Esophagus muscularis mucosa (tissue), 4 donors: ENCODE measurements around the gene PRKN. TPM values are rescaled to one million over a fixed set of nuclear protein-coding genes. Genes with fewer than 3 reads are reported as not detected.

Experiments
- DNase-seq: peaks from one replicate; pipeline ENCODE4 v3.0.0-alpha.2; 2017; ENCODE audit errors: extremely low spot score
- H3K27ac ChIP-seq, 4 donors: fragments of 200-600 bp; sonication (generic); replicated peaks in 1 of 4; 1 replicate in 3 of 4; 2 replicates in 1 of 4; pipeline ENCODE4 v1.5.1; 2016 to 2019; ENCODE audit warnings: mild to moderate bottlenecking in 1 of 4
- H3K27me3 ChIP-seq, 4 donors: fragments of 200-600 bp; sonication (generic); one replicate each; pipeline versions ENCODE4 v1.5.1 to v1.6.0; 2016 to 2019
- H3K36me3 ChIP-seq, 4 donors: fragments of 200-600 bp; sonication (generic); one replicate each; pipeline ENCODE4 v1.5.1; 2016 to 2019
- H3K4me1 ChIP-seq, 4 donors: fragments of 200-600 bp; sonication (generic); one replicate each; pipeline ENCODE4 v1.5.1; 2016 to 2019
- H3K4me3 ChIP-seq, 4 donors: fragments of 200-600 bp; sonication (generic); 1 replicate in 2 of 4; 2 replicates in 2 of 4; pipeline ENCODE4 v1.5.1; 2016 to 2019; ENCODE audit warnings: mild to moderate bottlenecking in 4 of 4, moderate library complexity in 1 of 4
- H3K9me3 ChIP-seq, 4 donors: fragments of 200-600 bp; sonication (generic); 1 replicate in 3 of 4; 2 replicates in 1 of 4; pipeline ENCODE4 v1.5.1; 2016 to 2019
- CTCF ChIP-seq, 3 experiments: fragments of 200-600 bp in 2 of 3; fragments of 450-650 bp in 1 of 3; sonication (generic) in 2 of 3; IDR thresholded peaks; one replicate each; pipeline ENCODE4 v1.5.1; 2017 to 2019; ENCODE audit warnings: antibody characterized with exemption in 3 of 3, mild to moderate bottlenecking in 2 of 3, moderate library complexity in 1 of 3
- EP300 ChIP-seq: sonication (generic); formaldehyde crosslinking; IDR thresholded peaks from one replicate; pipeline ENCODE4 v1.6.1; 2017; ENCODE audit warnings: antibody characterized with exemption
- POLR2A ChIP-seq: fragments of 450-650 bp; IDR thresholded peaks from one replicate; pipeline ENCODE4 v1.6.1; 2017; ENCODE audit warnings: antibody characterized with exemption, moderate library complexity, mild to moderate bottlenecking, low read depth
- POLR2AphosphoS5 ChIP-seq, 2 donors: sonication (generic); formaldehyde crosslinking; IDR thresholded peaks; one replicate each; pipeline ENCODE4 v1.6.1; 2017; ENCODE audit warnings: antibody characterized with exemption in 2 of 2
- WGBS: methylation state at CpG from one replicate; pipeline ENCODE4 v1.1.5; 2018; 5-methylcytosine and 5-hydroxymethylcytosine counted together
- intact Hi-C: fragments of 100-400 bp; cut with DNase I; formaldehyde crosslinking; loops from one replicate; pipeline ENCODE4 v1.15.1; 2023
- total RNA-seq, 4 donors: library from RNA; depleted of rRNA; stranded (reverse); fragments of >200 nt; gene quantifications; one replicate each; pipeline versions ENCODE4 v1.1.0 to v1.2.1, GENCODE V29; 2016

PRKN gene
- total RNA-seq, 4 donors from 2014 or later, result 9.6 to 14.5 (median 10.8) TPM

DNA sequence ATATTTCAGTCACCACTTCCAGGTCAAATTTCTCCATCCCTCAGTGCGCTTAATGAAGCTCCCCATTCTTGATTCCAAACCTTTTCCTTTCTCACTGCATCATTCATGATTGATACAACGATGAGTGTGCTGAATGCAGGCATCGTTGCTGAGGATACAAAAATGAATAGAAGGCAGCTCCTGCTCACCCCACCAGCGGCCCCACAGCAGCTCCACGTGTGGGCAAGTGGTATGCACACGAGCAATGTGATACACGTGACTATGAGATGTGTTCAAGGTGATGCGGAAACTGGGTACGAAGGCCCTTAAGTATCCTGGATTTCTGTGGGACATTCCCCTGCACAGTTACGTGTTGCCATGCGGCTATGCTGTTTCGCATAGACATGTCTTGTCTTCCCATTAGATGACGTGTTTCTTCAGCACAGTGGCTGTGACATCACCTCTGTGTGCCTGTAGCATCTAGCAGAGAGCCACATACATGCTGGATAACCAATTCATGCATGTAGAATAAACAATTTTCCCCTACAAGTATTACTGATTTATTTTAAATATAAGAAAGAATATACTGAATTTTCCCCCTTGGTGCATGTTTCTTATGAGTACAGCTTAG is 1193.2 kb downstream of the PRKN start:
- intact Hi-C loops, result no loop called here
- Histone ChIP-seq H3K4me3 (no peak overlapping the region), H3K4me1 (no peaks in the 10 kb centered on the region), H3K9me3 (no peaks in the 10 kb centered on the region), H3K27ac (no peak overlapping the region), H3K27me3 (no peaks in the 10 kb centered on the region), H3K36me3 (no peaks in the 10 kb centered on the region)
- no peak for DNase-seq
- 89% methylated on average over 13 of the region's 13 CpGs for WGBS
- no peak for TF ChIP-seq POLR2AphosphoS5 (IDR thresholded peaks at IDR 0.05)
- TF ChIP-seq EP300, result no peak
- no peak for TF ChIP-seq POLR2A
- no peak for TF ChIP-seq CTCF (IDR thresholded peaks at IDR 0.05)

DNA sequence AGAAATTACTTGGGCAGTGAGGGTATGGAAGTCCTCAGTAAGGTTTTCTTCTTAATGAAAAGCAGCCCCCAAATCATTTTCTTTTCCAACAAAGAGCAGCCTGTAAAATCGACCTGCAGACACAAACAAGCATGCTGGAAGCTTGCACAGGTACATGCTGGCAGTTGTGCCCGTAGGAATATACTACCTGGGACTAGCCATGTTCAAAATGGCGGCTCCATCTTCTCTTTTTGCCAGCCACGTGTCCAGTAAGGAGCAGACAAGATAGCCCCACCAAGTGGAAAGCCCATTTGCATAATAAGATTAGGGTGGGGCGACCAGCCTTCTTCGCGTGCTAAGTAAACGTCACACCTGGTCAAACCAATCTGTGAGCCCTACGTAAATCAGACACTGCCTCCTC is 1194.3 kb downstream of the PRKN start:
- no peak for DNase-seq
- Histone ChIP-seq H3K27ac (no peak overlapping the region), H3K9me3 (no peaks in the 10 kb centered on the region), H3K36me3 (no peaks in the 10 kb centered on the region), H3K27me3 (no peaks in the 10 kb centered on the region), H3K4me3 (no peak overlapping the region), H3K4me1 (no peaks in the 10 kb centered on the region)
- no peak for TF ChIP-seq POLR2AphosphoS5 (IDR thresholded peaks at IDR 0.05)
- TF ChIP-seq CTCF (IDR thresholded peaks at IDR 0.05), result no peak
- no peak for TF ChIP-seq EP300
- TF ChIP-seq POLR2A, result no peak
- 89% methylated on average over 9 of the region's 9 CpGs for WGBS
- intact Hi-C loops, result no loop called here

- intact Hi-C loops, result no loop called here
- no peak overlapping the region for H3K4me3 ChIP-seq
- H3K36me3 ChIP-seq, result no peaks in the 10 kb centered on the region
- H3K27me3 ChIP-seq, result no peaks in the 10 kb centered on the region
- H3K4me1 ChIP-seq, result no peaks in the 10 kb centered on the region
- 98% methylated on average over 6 of the region's 6 CpGs for WGBS
- no peak for TF ChIP-seq POLR2AphosphoS5 (IDR thresholded peaks at IDR 0.05)
- no peak for TF ChIP-seq EP300
- TF ChIP-seq POLR2A, result no peak
- TF ChIP-seq CTCF (IDR thresholded peaks at IDR 0.05), result no peak
- H3K27ac ChIP-seq, result no peak overlapping the region
- DNase-seq, result no peak
- no peaks in the 10 kb centered on the region for H3K9me3 ChIP-seq
Measured at GRCh38 chr6:161532536-161532935, 1195.0 kb downstream of the PRKN start.

GRCh38 chr6:161526794-161527193 is 1200.8 kb downstream of the PRKN start:
- TF ChIP-seq EP300 (no peak), POLR2A (no peak), POLR2AphosphoS5 (IDR thresholded peaks at IDR 0.05) (no peak), CTCF (IDR thresholded peaks at IDR 0.05) (no peak)
- 96% methylated on average over 1 of the region's 1 CpG for WGBS

DNA sequence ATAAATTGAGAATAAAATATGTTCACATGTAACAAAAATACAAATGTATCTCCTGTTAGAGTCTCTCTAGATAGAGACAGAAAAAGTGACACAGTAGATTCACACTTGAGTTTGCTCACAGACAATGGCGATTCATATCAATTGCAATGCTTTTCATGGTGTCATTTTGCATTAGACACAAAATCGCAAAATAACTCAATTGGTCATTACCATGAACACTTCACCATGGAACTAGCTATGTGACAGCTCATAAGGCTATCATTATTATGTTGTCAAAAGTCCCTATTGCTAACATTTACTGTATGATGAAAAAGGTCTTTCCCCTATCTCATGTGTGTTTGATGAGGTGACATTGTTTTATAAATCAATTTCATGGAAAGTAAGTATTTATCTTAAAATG is 1204.2 kb downstream of the PRKN start:
- intact Hi-C loops, result no loop called here
- no peak overlapping the region for H3K4me3 ChIP-seq
- TF ChIP-seq EP300 (no peak), POLR2AphosphoS5 (IDR thresholded peaks at IDR 0.05) (no peak), POLR2A (no peak), CTCF (IDR thresholded peaks at IDR 0.05) (no peak)
- no peak for DNase-seq
- 88% methylated on average over 2 of the region's 2 CpGs for WGBS
- H3K9me3 ChIP-seq, result peaks cover 0 to 8% (median 0%) of the 10 kb centered on the region in 4 donors
- H3K36me3 ChIP-seq, result no peaks in the 10 kb centered on the region
- H3K27ac ChIP-seq, result no peak overlapping the region
- H3K27me3 ChIP-seq, result no peaks in the 10 kb centered on the region
- H3K4me1 ChIP-seq, result no peaks in the 10 kb centered on the region

More at GRCh38 chr6:161526794-161527193, 1200.8 kb downstream of the PRKN start:
- Histone ChIP-seq H3K9me3 (peaks cover 0 to 4% (median 0%) of the 10 kb centered on the region in 4 donors), H3K27me3 (no peaks in the 10 kb centered on the region), H3K27ac (no peak overlapping the region), H3K36me3 (no peaks in the 10 kb centered on the region), H3K4me1 (no peaks in the 10 kb centered on the region), H3K4me3 (no peak overlapping the region)
- no peak for DNase-seq
- intact Hi-C loops, result no loop called here
